Measurements from ENCODE around the gene RASGRP1. TPM values are rescaled to one million over a fixed set of nuclear protein-coding genes. Genes with fewer than 3 reads are reported as not detected.

Gene RASGRP1
- polyA plus RNA-seq, 1 donor (not counting 4 experiments of a cell fraction or from before 2014, with no cell fraction given), result 0.28 TPM

DNA sequence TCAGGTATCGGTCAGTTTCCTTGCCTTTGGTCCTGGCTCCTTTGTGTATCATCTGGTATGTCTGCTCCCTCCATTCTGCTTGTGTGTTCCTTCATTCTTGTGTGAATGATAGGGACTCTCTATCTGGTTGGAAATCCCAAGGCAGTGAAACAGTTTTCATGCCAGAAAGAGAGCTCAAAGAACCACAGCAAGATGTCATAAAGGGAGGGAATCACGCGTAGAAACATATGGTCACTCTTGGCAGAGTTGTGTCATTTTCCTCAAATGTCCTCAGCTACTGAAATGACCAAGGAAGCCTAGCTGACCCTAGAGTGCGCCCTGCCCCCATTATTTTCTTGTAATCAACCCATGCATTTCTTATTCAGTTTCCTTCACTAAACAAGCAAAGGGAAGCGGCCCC lies 48.0 kb downstream of the RASGRP1 start:
- Histone ChIP-seq H3K4me1 (ENCODE audit: control insufficient read depth, extremely low read depth, insufficient read depth, low read length) (no peaks in the 10 kb centered on the region), H3K4me2 (ENCODE audit: control insufficient read depth, extremely low read depth, insufficient read depth, low read depth, low read length) (no peak overlapping the region), H4K20me1 (ENCODE audit: control insufficient read depth, extremely low read depth, insufficient read depth, low read length) (no peaks in the 10 kb centered on the region), H3K9me3 (ENCODE audit: control insufficient read depth, low read depth, low read length) (no peaks in the 10 kb centered on the region), H3K9ac (ENCODE audit: control insufficient read depth, extremely low read depth, insufficient read depth, low read length) (no peak overlapping the region), H3K9me1 (ENCODE audit: control insufficient read depth, extremely low read depth, insufficient read depth, low read length) (no peaks in the 10 kb centered on the region), H2AFZ (ENCODE audit: control insufficient read depth, low read length) (no peak overlapping the region), H3K36me3 (ENCODE audit: control insufficient read depth in 2 of 2, extremely low read depth in 1 of 2, insufficient read depth in 2 of 2, low read length in 2 of 2) (no peaks in the 10 kb centered on the region), H3K79me2 (ENCODE audit: control insufficient read depth, insufficient read depth, low read length) (no peaks in the 10 kb centered on the region), H3K27ac (ENCODE audit: control insufficient read depth, insufficient read depth, low read length) (no peak overlapping the region), H3K27me3 (ENCODE audit: control insufficient read depth, extremely low read depth, insufficient read depth, low read length) (peaks cover 12% of the 10 kb centered on the region), H3K4me3 (ENCODE audit: control insufficient read depth in 2 of 3, extremely low read depth in 1 of 3, insufficient read depth in 2 of 3, low read depth in 1 of 3, low read length in 3 of 3) (no peak overlapping the region)
- dilution Hi-C loops (cut with MboI; ENCODE audit: extremely low pct_ligation_motif_present, low sequenced_read_pairs), result loop anchor here (25.0 kb wide), 1 partner anchor 171 kb away; no protein-coding TSS in a partner anchor
- TF ChIP-seq, protein P1, sequence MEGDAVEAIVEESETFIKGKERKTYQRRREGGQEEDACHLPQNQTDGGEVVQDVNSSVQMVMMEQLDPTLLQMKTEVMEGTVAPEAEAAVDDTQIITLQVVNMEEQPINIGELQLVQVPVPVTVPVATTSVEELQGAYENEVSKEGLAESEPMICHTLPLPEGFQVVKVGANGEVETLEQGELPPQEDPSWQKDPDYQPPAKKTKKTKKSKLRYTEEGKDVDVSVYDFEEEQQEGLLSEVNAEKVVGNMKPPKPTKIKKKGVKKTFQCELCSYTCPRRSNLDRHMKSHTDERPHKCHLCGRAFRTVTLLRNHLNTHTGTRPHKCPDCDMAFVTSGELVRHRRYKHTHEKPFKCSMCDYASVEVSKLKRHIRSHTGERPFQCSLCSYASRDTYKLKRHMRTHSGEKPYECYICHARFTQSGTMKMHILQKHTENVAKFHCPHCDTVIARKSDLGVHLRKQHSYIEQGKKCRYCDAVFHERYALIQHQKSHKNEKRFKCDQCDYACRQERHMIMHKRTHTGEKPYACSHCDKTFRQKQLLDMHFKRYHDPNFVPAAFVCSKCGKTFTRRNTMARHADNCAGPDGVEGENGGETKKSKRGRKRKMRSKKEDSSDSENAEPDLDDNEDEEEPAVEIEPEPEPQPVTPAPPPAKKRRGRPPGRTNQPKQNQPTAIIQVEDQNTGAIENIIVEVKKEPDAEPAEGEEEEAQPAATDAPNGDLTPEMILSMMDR (optimal IDR thresholded peaks at IDR 0.05 in 1 of 3, IDR thresholded peaks at IDR 0.05 in 1 of 3, conservative IDR thresholded peaks at IDR 0.05 in 1 of 3; ENCODE audit: extremely low read depth in 1 of 3, insufficient read depth in 2 of 3, low read length in 3 of 3), result no peak
- no peak for TF ChIP-seq EZH2 (IDR thresholded peaks at IDR 0.05; ENCODE audit: low read length)
- DNase-seq (ENCODE audit: low read depth, low spot score) (no peak), FAIRE-seq (no peak)

DNA sequence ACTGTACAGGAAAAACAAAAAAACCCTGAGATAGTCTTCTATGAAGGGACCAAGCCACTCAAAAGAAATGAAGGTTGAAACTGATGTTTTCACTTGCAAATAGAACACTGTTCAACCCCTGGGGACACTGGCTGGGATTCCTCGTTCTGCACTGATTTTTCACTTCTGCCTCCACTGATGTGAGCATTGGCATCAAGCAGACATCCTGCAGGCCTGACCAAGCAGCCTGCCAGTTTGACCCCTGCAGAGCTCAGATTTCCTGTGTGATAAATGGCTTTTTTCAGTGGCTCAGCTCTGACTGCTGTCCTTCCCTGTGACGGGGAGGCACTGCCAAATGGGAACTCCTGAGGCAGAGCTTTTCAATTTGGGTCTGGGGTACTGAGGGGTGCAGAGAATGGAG lies 50.0 kb downstream of the RASGRP1 start:
- FAIRE-seq (no peak), DNase-seq (ENCODE audit: low read depth, low spot score) (no peak)
- Histone ChIP-seq H3K9ac (ENCODE audit: control insufficient read depth, extremely low read depth, insufficient read depth, low read length) (no peak overlapping the region), H3K27ac (ENCODE audit: control insufficient read depth, insufficient read depth, low read length) (no peak overlapping the region), H3K79me2 (ENCODE audit: control insufficient read depth, insufficient read depth, low read length) (no peaks in the 10 kb centered on the region), H3K36me3 (ENCODE audit: control insufficient read depth in 2 of 2, extremely low read depth in 1 of 2, insufficient read depth in 2 of 2, low read length in 2 of 2) (no peaks in the 10 kb centered on the region), H4K20me1 (ENCODE audit: control insufficient read depth, extremely low read depth, insufficient read depth, low read length) (no peaks in the 10 kb centered on the region), H3K9me1 (ENCODE audit: control insufficient read depth, extremely low read depth, insufficient read depth, low read length) (no peaks in the 10 kb centered on the region), H3K4me3 (ENCODE audit: control insufficient read depth in 2 of 3, extremely low read depth in 1 of 3, insufficient read depth in 2 of 3, low read depth in 1 of 3, low read length in 3 of 3) (no peak overlapping the region), H2AFZ (ENCODE audit: control insufficient read depth, low read length) (no peak overlapping the region), H3K27me3 (ENCODE audit: control insufficient read depth, extremely low read depth, insufficient read depth, low read length) (peaks cover 9% of the 10 kb centered on the region), H3K9me3 (ENCODE audit: control insufficient read depth, low read depth, low read length) (no peaks in the 10 kb centered on the region), H3K4me2 (ENCODE audit: control insufficient read depth, extremely low read depth, insufficient read depth, low read depth, low read length) (no peak overlapping the region), H3K4me1 (ENCODE audit: control insufficient read depth, extremely low read depth, insufficient read depth, low read length) (no peaks in the 10 kb centered on the region)
- TF ChIP-seq, protein P1 (optimal IDR thresholded peaks at IDR 0.05 in 1 of 3, IDR thresholded peaks at IDR 0.05 in 1 of 3, conservative IDR thresholded peaks at IDR 0.05 in 1 of 3; ENCODE audit: extremely low read depth in 1 of 3, insufficient read depth in 2 of 3, low read length in 3 of 3), result no peak
- no peak for TF ChIP-seq EZH2 (IDR thresholded peaks at IDR 0.05; ENCODE audit: low read length)
- dilution Hi-C loops (cut with MboI; ENCODE audit: extremely low pct_ligation_motif_present, low sequenced_read_pairs), result loop anchor here (25.0 kb wide), 1 partner anchor 173 kb away; no protein-coding TSS in a partner anchor

Measured in keratinocyte (primary cell).